GM18870 (cell line): ENCODE results near the gene TJP1.
"Not testable (repeated sequence)": the region's sequence is repeated elsewhere in the genome, so short reads cannot be mapped to it uniquely, and the experiment has no call there.

ENCODE experiments used
- ATAC-seq: cut with Tn5 transposase; IDR thresholded peaks from one replicate; pipeline ENCODE4 v1.9.1; 2021; ENCODE audit warnings: moderate library complexity; ENCODE audit not compliant: unreplicated experiment

The TJP1 gene

DNA sequence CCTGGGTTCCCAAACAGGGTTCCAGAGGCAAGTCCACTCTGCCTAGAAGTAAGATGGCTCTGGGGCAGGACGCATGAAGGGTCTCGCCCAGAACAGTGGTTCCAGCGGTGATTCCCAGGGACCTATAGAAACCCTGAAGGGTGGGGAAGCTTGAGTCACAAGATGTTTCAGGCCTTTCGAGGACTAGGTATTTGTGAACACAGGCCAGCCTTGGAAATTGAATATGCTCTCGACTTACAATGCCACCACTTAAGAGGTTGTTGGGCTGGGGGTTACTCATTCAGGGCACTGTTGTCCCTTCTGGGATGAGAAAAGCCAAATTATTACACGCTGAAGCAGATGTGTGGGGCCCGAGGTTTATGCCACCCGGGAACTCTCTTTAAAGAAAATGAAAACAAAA is 152.0 kb downstream of the TJP1 start:
- no peak for ATAC-seq

DNA sequence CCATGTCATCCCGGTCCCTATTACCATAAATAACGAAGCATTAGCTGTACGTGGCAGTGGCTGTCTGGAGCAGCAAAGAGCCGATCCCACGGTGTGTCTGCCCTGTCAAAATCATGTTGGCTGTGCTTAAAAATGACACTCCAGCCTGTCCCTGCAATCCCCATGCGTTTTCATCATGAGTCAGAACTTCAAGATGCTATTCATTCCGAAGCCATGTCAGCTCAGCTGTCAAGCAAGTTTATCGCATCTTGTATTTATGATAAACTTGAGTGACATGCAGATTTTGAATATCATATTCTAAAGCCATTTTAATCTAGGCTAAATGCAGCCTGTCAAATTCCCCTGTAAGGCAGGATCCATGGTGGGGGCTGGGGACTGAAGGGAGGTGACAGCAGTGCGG is 152.4 kb downstream of the TJP1 start:
- ATAC-seq = no peak

DNA sequence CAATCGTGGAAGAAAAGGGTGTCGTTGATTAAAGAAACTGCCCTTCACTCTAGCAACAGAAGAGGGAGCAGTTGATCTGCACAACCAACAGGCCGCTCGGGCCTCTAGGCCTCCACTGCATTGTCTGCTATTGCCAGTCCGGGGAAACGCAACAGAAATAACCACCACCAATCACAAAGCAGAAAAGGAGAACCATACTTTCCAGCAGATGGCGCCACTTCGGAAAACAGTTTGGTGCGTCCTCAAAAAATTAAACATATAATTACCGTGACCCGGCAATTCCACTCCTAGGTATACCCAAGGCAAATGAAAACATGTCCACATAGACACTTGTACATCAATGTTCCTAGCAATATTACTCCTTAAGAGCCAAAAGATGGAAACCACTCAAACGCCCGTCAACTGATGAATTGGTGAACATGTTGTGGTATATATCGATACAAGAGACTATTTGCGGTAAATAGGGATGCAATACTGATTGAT is 154.1 kb downstream of the TJP1 start:
- peak; percentile 70 for ATAC-seq

DNA sequence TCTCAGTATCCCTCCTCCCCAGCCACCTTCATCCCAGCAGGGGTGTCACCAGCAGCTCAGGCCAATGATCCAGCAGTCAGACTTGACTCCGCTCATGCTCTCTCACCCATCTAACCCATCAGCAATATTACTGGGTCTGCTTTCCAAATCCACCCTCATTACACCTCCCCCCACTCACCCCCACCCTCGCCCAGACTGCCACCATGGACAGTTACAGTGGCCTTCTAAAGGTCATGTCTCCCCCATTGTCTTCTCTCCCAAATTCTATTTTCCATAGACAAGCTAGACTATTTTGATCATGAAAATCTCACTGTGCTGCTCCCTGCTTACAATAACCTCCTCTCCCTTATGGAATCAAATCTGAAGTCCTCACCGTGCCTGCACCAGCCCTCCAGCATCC is 156.0 kb downstream of the TJP1 start:
- no peak for ATAC-seq

DNA sequence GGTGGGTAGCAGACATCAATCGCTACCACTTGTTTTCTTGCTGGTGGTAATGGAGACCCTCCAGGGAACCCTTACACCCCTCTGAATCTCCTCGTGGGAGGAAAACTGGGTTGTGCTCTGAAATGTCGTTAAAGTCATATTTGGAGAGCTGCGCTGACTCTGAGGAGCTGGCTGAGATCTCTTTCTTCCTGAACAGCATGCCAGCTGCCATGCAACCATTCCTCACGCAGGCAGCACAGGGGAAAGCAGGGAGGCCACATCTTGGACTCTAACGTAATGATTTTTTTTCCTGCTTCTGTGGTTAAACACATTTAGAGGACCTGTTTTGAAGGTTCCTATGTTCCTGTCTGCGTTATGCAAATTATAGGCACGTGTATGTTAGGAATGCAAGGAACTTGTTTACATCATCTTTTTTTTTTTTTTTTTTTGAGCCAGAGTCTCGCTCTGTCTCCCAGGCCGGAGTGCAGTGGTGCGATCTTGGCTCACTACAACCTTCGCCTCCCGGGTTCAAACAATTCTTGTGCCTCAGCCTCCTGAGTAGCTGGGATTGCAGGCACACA is 156.7 kb downstream of the TJP1 start:
- no peak for ATAC-seq

DNA sequence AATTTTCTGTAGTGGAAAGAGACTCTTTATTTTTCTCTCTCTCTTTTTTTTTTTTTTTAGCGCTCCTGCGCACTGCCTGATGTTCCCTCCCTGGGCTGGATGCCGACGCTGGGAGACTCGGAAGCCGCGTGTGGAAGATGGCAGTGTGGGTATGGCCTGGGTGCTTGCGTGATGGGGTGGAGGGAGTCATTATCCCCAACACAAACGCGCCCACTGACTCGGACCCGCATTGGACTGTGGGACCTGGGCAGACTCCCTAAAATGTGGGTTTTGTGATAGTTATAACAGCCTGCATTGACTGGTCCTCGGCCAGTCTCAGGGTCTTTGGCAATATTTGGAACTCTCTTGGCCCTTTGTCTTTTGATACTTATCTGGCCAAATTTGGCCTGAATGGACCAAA is 157.9 kb downstream of the TJP1 start:
- ATAC-seq = no peak

DNA sequence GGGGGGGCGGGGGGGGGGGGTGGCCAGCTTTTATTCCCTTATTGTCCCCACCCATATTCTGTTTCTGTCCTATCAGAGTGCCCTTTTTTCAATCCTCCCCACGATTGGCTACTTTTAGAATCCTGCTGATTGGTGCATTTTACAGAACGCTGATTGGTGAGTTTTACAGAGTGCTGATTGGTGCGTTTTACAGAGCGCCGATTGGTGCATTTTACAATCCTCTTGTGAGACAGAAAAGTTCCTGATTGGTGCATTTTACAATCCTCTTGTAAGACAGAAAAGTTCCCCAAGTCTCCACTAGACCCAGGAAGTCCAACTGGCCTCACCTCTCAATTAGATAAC is 164.8 kb downstream of the TJP1 start:
- not testable (repeated sequence) for ATAC-seq

DNA sequence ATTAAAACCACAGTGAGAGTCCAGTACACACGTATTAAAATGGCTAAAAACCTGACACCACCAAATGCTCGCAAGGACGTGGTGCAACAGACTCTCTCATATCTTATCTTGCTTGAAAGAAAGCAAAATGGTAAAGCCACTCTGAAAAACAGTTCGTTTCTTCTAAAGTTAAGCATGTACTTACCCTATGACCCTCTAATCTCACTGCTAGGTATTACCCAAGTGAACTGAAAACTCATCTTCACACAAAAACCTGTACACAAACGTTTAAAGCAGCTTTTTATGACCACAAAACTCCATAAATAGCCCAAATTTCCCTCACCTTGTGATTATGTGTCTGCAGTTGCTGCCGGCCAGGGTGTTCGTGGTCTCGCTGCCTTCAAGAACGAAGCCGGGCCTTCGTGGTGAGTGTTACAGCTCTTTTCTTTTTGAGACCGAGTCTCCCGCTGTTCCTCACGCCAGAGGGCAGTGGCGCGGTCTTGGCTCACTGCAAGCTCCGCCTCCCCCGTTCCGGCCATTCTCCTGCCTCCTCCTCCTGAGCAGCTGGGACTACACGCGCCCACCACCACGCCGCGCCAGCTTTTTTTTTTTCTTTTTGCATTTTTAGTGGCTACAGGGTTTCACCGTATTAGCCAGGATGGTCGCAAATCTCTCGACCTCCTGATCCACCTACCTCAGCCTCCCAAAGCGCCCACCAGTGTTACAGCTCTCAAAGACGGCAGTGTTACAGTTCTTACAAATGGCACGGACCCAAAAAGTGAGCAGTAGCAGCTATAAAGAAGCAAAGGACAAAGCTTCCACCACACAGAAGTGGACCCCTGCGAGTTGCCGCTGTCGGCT is 165.4 kb downstream of the TJP1 start:
- ATAC-seq = no peak

DNA sequence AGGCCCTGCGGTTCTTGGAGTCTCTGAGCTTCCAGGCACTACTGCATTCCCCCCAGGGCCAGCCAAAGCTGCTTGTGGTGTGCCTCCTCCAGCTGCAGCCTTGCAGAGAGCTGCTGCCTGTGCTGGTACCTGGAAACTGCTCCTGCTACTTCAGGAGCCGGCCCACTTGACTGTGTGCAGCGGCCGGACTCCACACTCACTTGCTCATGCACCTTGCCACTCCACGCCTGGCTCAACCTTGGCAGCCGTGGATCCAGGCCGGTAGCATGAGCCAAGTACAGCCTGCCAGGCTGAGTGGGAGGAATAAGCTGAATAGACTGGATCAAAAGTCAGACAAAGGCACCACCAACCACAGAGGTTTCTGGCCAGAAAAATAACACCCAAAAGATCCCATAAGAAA is 169.7 kb downstream of the TJP1 start:
- no peak for ATAC-seq

DNA sequence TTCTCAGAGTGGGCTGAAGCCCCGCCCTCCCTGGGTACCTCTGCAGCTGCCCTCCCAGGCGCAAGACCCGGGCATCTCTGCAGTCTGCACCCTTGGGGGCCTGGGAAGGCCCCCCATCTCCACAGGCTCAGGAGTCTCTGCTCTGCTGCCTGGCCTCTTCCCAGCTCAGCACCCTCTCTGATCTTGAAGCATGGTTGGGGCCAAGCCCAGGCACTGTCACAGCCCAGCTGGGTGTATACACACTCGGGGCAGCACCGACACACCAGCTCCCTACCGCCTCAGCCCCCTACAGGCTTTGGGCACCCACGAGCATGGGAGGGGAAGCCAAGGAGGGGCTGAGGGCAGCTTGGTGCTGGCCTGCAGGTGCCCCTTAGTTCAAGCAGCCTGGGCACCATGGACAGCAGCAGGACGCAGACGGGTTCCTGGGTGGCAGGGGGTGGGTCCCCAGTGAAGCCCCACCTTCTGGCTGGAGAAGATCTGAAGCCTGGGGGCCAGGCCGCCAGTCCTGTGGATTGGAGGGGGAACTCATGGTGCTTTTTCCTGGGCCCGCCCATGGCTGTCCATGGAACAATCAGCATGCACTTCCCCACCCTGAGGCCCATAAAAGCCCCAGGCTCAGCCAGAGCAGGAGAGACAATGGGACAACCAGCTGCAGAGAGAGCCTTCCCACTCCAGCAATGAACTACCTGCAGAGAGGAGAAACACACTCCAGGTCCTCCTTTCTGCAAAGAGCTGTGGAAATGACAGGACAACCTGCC is 170.6 kb downstream of the TJP1 start:
- no peak for ATAC-seq
